GM19193 (cell line): ENCODE results near the gene LRRC8C.

Experiments used
- POLR2A ChIP-seq: IDR thresholded peaks from 4 replicates; pipeline ENCODE4 v1.6.1; 2011; ENCODE audit not compliant: insufficient read depth, insufficient read length; ENCODE audit errors: extremely low read depth

Gene LRRC8C

GRCh38 chr1:89616844-89617627 lies 15.9 kb upstream of the LRRC8C start:
- no peak for TF ChIP-seq POLR2A

- no peak for TF ChIP-seq POLR2A
Observed at GRCh38 chr1:89620664-89621063, 12.3 kb upstream of the LRRC8C start.

GRCh38 chr1:89622895-89623294 lies 10.0 kb upstream of the LRRC8C start:
- no peak for TF ChIP-seq POLR2A

- no peak for TF ChIP-seq POLR2A
Observed at GRCh38 chr1:89624314-89624713, 8.6 kb upstream of the LRRC8C start.

GRCh38 chr1:89624715-89625323 lies 8.1 kb upstream of the LRRC8C start:
- no peak for TF ChIP-seq POLR2A

GRCh38 chr1:89627596-89627962 lies 5.3 kb upstream of the LRRC8C start:
- no peak for TF ChIP-seq POLR2A

- no peak for TF ChIP-seq POLR2A
Observed at GRCh38 chr1:89629146-89629545, 3.8 kb upstream of the LRRC8C start.

GRCh38 chr1:89630048-89630447 lies 2.9 kb upstream of the LRRC8C start:
- TF ChIP-seq POLR2A, result no peak

GRCh38 chr1:89631816-89632656 lies 884 bp upstream of the LRRC8C start:
- no peak for TF ChIP-seq POLR2A

GRCh38 chr1:89633248-89633799 lies 404 bp downstream of the LRRC8C start:
- no peak for TF ChIP-seq POLR2A

- TF ChIP-seq POLR2A, result no peak
Observed at GRCh38 chr1:89633800-89634625, 1.1 kb downstream of the LRRC8C start.

- TF ChIP-seq POLR2A, result no peak
Observed at GRCh38 chr1:89635825-89636815, 3.2 kb downstream of the LRRC8C start.

- no peak for TF ChIP-seq POLR2A
Observed at GRCh38 chr1:89637496-89637895, 4.6 kb downstream of the LRRC8C start.

GRCh38 chr1:89640440-89640839 lies 7.5 kb downstream of the LRRC8C start:
- no peak for TF ChIP-seq POLR2A

GRCh38 chr1:89641781-89642180 lies 8.9 kb downstream of the LRRC8C start:
- no peak for TF ChIP-seq POLR2A
